Middle frontal gyrus (tissue), 1 donor: ENCODE results near the gene NR3C1.

ENCODE experiments used
- DNase-seq: peaks from one replicate; pipeline ENCODE4 v3.0.0-alpha.2; 2015; ENCODE audit warnings: low spot score; ENCODE audit errors: extremely low spot score

NR3C1 gene

GRCh38 chr5:143403593-143404415, at the start of gene NR3C1:
NR3C1 (minus strand) TSS chr5:143403686; CDS start chr5:143400839, 2,847 bp downstream.
- peak; percentile 84 for DNase-seq

- DNase-seq, result no peak
Measured at GRCh38 chr5:143449772-143450171, 46.3 kb upstream of the NR3C1 start.

GRCh38 chr5:143448518-143448917, 45.0 kb upstream of the NR3C1 start:
- DNase-seq, result no peak

GRCh38 chr5:143447983-143448382, 44.5 kb upstream of the NR3C1 start:
- no peak for DNase-seq

GRCh38 chr5:143446535-143447226, 43.2 kb upstream of the NR3C1 start:
- no peak for DNase-seq

GRCh38 chr5:143445776-143446175, 42.3 kb upstream of the NR3C1 start:
- no peak for DNase-seq

- DNase-seq, result no peak
Measured at GRCh38 chr5:143443330-143443729, 39.8 kb upstream of the NR3C1 start.

GRCh38 chr5:143442385-143442784, 38.9 kb upstream of the NR3C1 start:
- DNase-seq, result no peak

GRCh38 chr5:143440448-143441115, 37.1 kb upstream of the NR3C1 start:
- no peak for DNase-seq

- no peak for DNase-seq
Measured at GRCh38 chr5:143437666-143438273, 34.3 kb upstream of the NR3C1 start.

- no peak for DNase-seq
Measured at GRCh38 chr5:143436871-143437270, 33.4 kb upstream of the NR3C1 start.

- no peak for DNase-seq
Measured at GRCh38 chr5:143435210-143435657, 31.7 kb upstream of the NR3C1 start.

- no peak for DNase-seq
Measured at GRCh38 chr5:143434261-143435209, 31.0 kb upstream of the NR3C1 start.

GRCh38 chr5:143433670-143434069, 30.2 kb upstream of the NR3C1 start:
- DNase-seq, result no peak

GRCh38 chr5:143432658-143433239, 29.3 kb upstream of the NR3C1 start:
- no peak for DNase-seq

GRCh38 chr5:143431789-143432188, 28.3 kb upstream of the NR3C1 start:
- no peak for DNase-seq

GRCh38 chr5:143428738-143429420, 25.4 kb upstream of the NR3C1 start:
- DNase-seq, result no peak

GRCh38 chr5:143428155-143428554, 24.7 kb upstream of the NR3C1 start:
- DNase-seq, result no peak

GRCh38 chr5:143427122-143427735, 23.7 kb upstream of the NR3C1 start:
- DNase-seq, result no peak
